Osteocyte (in vitro differentiated cells): ENCODE results near the gene CASKIN2. TPM values are rescaled to one million over a fixed set of nuclear protein-coding genes. Genes with fewer than 3 reads are reported as not detected.
"Not testable (repeated sequence)": the region's sequence is repeated elsewhere in the genome, so short reads cannot be mapped to it uniquely, and the experiment has no call there.

Experiments used
- DNase-seq: peaks from one replicate; pipeline ENCODE4 v3.0.0; 2021; ENCODE audit warnings: mixed read lengths; ENCODE audit not compliant: unreplicated experiment; ENCODE audit errors: extremely low spot score
- H3K27ac Mint-ChIP-seq: one replicate; pipeline ENCODE4 v1.8.0; 2021; ENCODE audit warnings: mild to moderate bottlenecking, mixed read lengths; ENCODE audit not compliant: unreplicated experiment
- H3K27me3 Mint-ChIP-seq: one replicate; pipeline ENCODE4 v1.8.0; 2021; ENCODE audit warnings: mixed read lengths; ENCODE audit not compliant: unreplicated experiment
- H3K36me3 Mint-ChIP-seq: one replicate; pipeline ENCODE4 v1.8.0; 2021; ENCODE audit warnings: mixed read lengths; ENCODE audit not compliant: unreplicated experiment
- H3K4me1 Mint-ChIP-seq: one replicate; pipeline ENCODE4 v1.8.0; 2021; ENCODE audit warnings: mixed read lengths; ENCODE audit not compliant: unreplicated experiment
- H3K4me3 Mint-ChIP-seq: one replicate; pipeline ENCODE4 v1.8.0; 2021; ENCODE audit warnings: mild to moderate bottlenecking, moderate library complexity, mixed read lengths; ENCODE audit not compliant: unreplicated experiment
- H3K9me3 Mint-ChIP-seq: one replicate; pipeline ENCODE4 v1.8.0; 2021; ENCODE audit warnings: mixed read lengths; ENCODE audit not compliant: unreplicated experiment
- total RNA-seq: library from RNA; stranded (reverse); gene quantifications from 2 replicates; pipeline ENCODE4 v1.2.1, GENCODE V29; 2021
- TF ChIP-seq, protein P1 (sequence below): fragments of 200-600 bp; sonication (generic); IDR thresholded peaks from 2 replicates; pipeline ENCODE4 v1.5.0; 2021; ENCODE audit warnings: antibody characterized with exemption, mild to moderate bottlenecking, moderate library complexity

The CASKIN2 gene
- total RNA-seq, 1 donor from 2014 or later, result 28.1 TPM

DNA sequence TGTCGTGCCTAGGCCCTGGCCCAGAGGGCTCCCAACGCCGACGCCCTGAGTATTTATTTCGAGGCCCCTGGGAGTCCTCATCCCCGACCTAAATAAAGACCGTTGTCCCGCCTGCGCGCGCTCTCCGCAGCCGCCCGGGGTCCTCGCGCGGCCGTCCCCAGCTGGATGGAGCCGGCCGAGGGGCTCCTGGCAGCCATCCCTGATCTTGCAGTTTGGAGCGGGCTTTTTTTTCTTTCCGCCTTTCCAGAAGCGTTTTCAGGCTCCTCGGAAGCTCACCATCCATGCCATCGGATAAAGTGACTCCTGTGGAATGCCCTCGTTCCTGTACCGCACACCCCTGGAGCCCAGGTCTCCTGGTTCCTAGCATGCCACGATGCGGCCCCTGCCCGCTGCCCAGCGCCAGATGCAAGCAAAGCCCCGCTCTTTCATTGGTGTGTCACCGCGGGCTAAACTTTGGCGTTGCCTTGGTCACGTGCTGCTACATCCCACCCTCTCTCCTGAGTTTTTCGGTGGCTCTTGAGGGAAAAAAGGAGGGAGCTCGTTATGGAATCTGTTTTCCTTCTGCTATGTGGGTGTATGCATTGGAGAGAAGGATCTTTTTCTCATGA is 58.2 kb downstream of the CASKIN2 start:
- TF ChIP-seq, protein P1, sequence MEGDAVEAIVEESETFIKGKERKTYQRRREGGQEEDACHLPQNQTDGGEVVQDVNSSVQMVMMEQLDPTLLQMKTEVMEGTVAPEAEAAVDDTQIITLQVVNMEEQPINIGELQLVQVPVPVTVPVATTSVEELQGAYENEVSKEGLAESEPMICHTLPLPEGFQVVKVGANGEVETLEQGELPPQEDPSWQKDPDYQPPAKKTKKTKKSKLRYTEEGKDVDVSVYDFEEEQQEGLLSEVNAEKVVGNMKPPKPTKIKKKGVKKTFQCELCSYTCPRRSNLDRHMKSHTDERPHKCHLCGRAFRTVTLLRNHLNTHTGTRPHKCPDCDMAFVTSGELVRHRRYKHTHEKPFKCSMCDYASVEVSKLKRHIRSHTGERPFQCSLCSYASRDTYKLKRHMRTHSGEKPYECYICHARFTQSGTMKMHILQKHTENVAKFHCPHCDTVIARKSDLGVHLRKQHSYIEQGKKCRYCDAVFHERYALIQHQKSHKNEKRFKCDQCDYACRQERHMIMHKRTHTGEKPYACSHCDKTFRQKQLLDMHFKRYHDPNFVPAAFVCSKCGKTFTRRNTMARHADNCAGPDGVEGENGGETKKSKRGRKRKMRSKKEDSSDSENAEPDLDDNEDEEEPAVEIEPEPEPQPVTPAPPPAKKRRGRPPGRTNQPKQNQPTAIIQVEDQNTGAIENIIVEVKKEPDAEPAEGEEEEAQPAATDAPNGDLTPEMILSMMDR, result no peak
- peak overlapping the region; percentile 91 for H3K4me3 Mint-ChIP-seq
- H3K27ac Mint-ChIP-seq, result peak overlapping the region; percentile 97
- peak; percentile 86 for DNase-seq
- H3K9me3 Mint-ChIP-seq, result no peaks in the 10 kb centered on the region
- no peaks in the 10 kb centered on the region for H3K27me3 Mint-ChIP-seq
- no peaks in the 10 kb centered on the region for H3K36me3 Mint-ChIP-seq
- peaks cover 26% of the 10 kb centered on the region for H3K4me1 Mint-ChIP-seq

GRCh38 chr17:75456417-75457046 is 58.8 kb downstream of the CASKIN2 start, which contains the start of gene TMEM94:
TMEM94 (plus strand) TSS chr17:75456635; CDS start chr17:75471906, 15,271 bp downstream.
- DNase-seq, result peak; percentile 98
- TF ChIP-seq, protein P1, result no peak
- no peaks in the 10 kb centered on the region for H3K27me3 Mint-ChIP-seq
- H3K9me3 Mint-ChIP-seq, result no peaks in the 10 kb centered on the region
- peak within 1 kb of the TSS; percentile 97 for H3K27ac Mint-ChIP-seq
- H3K4me3 Mint-ChIP-seq, result peak within 1 kb of the TSS; percentile 91
- peaks cover 26% of the 10 kb centered on the region for H3K4me1 Mint-ChIP-seq
- no peaks in the 10 kb centered on the region for H3K36me3 Mint-ChIP-seq

- no peaks in the 10 kb centered on the region for H3K36me3 Mint-ChIP-seq
- TF ChIP-seq, protein P1, result no peak
These were observed 59.3 kb downstream of the CASKIN2 start for GRCh38 chr17:75456039-75456416.

GRCh38 chr17:75454672-75455071 is 60.7 kb downstream of the CASKIN2 start:
- not testable (repeated sequence) for H3K27ac Mint-ChIP-seq, DNase-seq, H3K4me3 Mint-ChIP-seq, H3K9me3 Mint-ChIP-seq, H3K36me3 Mint-ChIP-seq, H3K27me3 Mint-ChIP-seq
- H3K4me1 Mint-ChIP-seq, result peaks cover 20% of the 10 kb centered on the region

More at GRCh38 chr17:75456039-75456416, 59.3 kb downstream of the CASKIN2 start:
- H3K27ac Mint-ChIP-seq, result peak overlapping the region; percentile 97
- H3K4me3 Mint-ChIP-seq, result peak overlapping the region; percentile 91
- no peak for DNase-seq
- H3K27me3 Mint-ChIP-seq, result no peaks in the 10 kb centered on the region
- H3K9me3 Mint-ChIP-seq, result no peaks in the 10 kb centered on the region
- peaks cover 26% of the 10 kb centered on the region for H3K4me1 Mint-ChIP-seq

DNA sequence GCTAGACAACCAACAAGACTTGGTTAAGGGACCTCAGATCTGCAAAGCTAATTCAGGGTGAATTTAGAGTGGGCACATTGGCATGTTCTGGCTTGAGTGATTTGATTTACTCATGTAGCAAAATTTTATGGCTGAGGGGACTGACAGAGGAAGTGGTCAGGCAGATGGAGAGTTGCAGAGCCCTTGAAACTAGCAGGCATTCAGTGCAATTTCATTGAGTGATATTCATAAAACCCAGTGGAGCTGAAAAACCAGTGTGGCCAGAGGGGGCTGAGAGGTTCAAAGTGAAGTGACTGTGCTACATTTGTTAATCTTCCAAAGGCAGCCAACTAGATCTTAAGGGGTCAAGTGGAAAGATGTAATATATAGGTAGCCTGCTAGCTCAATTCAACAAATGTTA is 61.1 kb downstream of the CASKIN2 start:
- Mint-ChIP-seq H3K4me1 (peaks cover 20% of the 10 kb centered on the region), H3K4me3 (no peak overlapping the region), H3K9me3 (no peaks in the 10 kb centered on the region), H3K36me3 (no peaks in the 10 kb centered on the region), H3K27me3 (no peaks in the 10 kb centered on the region), H3K27ac (no peak overlapping the region)
- DNase-seq, result no peak
- TF ChIP-seq, protein P1, result no peak
